GM23248 (cell line): ENCODE data around the gene CCDC88C. TPM values are rescaled to one million over a fixed set of nuclear protein-coding genes. Genes with fewer than 3 reads are reported as not detected.
"Not testable (repeated sequence)": the region's sequence is repeated elsewhere in the genome, so short reads cannot be mapped to it uniquely, and the experiment has no call there.

Experiments
- DNase-seq: peaks from one replicate; pipeline ENCODE4 v3.0.0-alpha.2; 2015
- H2AFZ ChIP-seq: fragments of 200-600 bp; sonication (generic); 2 replicates; pipeline ENCODE4 v1.6.1; 2016; ENCODE audit warnings: antibody characterized with exemption
- H3F3A ChIP-seq: fragments of 200-600 bp; sonication (generic); 2 replicates; pipeline ENCODE4 v1.6.1; 2016; ENCODE audit warnings: mild to moderate bottlenecking, antibody characterized with exemption, mixed run types; ENCODE audit not compliant: insufficient read depth
- H3K27ac ChIP-seq: fragments of 200-600 bp; sonication (generic); 2 replicates; pipeline ENCODE4 v1.5.1; 2016; ENCODE audit warnings: mild to moderate bottlenecking
- H3K27me3 ChIP-seq: fragments of 200-600 bp; sonication (generic); replicated peaks from 2 replicates; pipeline ENCODE4 v1.6.1; 2016; ENCODE audit warnings: mild to moderate bottlenecking; ENCODE audit not compliant: insufficient read depth
- H3K36me3 ChIP-seq: fragments of 200-600 bp; sonication (generic); 2 replicates; pipeline ENCODE4 v1.6.1; 2016; ENCODE audit warnings: low read depth, mild to moderate bottlenecking
- H3K4me1 ChIP-seq: fragments of 200-600 bp; sonication (generic); 2 replicates; pipeline ENCODE4 v1.6.1; 2016; ENCODE audit warnings: mild to moderate bottlenecking; ENCODE audit not compliant: insufficient read depth
- H3K4me2 ChIP-seq: fragments of 200-600 bp; sonication (generic); one replicate; pipeline ENCODE4 v1.6.1; 2016; ENCODE audit warnings: mild to moderate bottlenecking; ENCODE audit not compliant: unreplicated experiment
- H3K4me3 ChIP-seq: fragments of 200-600 bp; sonication (generic); 2 replicates; pipeline ENCODE4 v1.5.1; 2016; ENCODE audit warnings: mild to moderate bottlenecking
- H3K79me2 ChIP-seq: fragments of 200-600 bp; sonication (generic); 2 replicates; pipeline ENCODE4 v1.6.1; 2016; ENCODE audit warnings: mild to moderate bottlenecking; ENCODE audit not compliant: insufficient read depth
- H3K9ac ChIP-seq: fragments of 200-600 bp; sonication (generic); 2 replicates; pipeline ENCODE4 v1.6.1; 2016; ENCODE audit warnings: mild to moderate bottlenecking
- H3K9me2 ChIP-seq: fragments of 200-600 bp; sonication (generic); 2 replicates; pipeline ENCODE4 v1.6.1; 2016; ENCODE audit warnings: mixed run types, mild to moderate bottlenecking, moderate library complexity; ENCODE audit not compliant: insufficient read depth
- H3K9me3 ChIP-seq: fragments of 200-600 bp; sonication (generic); one replicate; pipeline ENCODE4 v1.6.1; 2017; ENCODE audit warnings: low read depth
- H4K20me1 ChIP-seq: fragments of 200-600 bp; sonication (generic); 2 replicates; pipeline ENCODE4 v1.6.0; 2016; ENCODE audit not compliant: insufficient read depth
- EZH2 ChIP-seq: fragments of 200-600 bp; sonication (generic); IDR thresholded peaks from 2 replicates; pipeline ENCODE4 v1.6.1; 2018; ENCODE audit warnings: antibody characterized with exemption, mild to moderate bottlenecking; ENCODE audit not compliant: insufficient read depth, poor library complexity, severe bottlenecking
- EZH2phosphoT487 ChIP-seq: fragments of 200-600 bp; sonication (generic); IDR thresholded peaks from 2 replicates; pipeline ENCODE4 v1.6.1; 2018; ENCODE audit warnings: antibody characterized with exemption, moderate library complexity, mild to moderate bottlenecking, low read depth; ENCODE audit not compliant: insufficient read depth
- WGBS, 2 experiments: methylation state at CpG; one replicate each; pipeline ENCODE4 v1.1.6; 2015 to 2017; ENCODE audit warnings: low lambda C conversion rate in 2 of 2, low coverage in 1 of 2; ENCODE audit errors: missing lambda C conversion rate in 2 of 2; 5-methylcytosine and 5-hydroxymethylcytosine counted together
- in situ Hi-C: fragments of 300-500 bp; cut with MboI; formaldehyde crosslinking; loops from 2 replicates; pipeline ENCODE4 v1.15.0; 2020
- polyA plus RNA-seq: library from polyadenylated mRNA; unstranded; fragments of >200 nt; fragmentation: Nextera tagmentation; extraction: Ambion mirVana; gene quantifications from 2 replicates; pipeline ENCODE4 v1.2.1, GENCODE V29; 2016
- total RNA-seq: library from RNA; depleted of rRNA; stranded (reverse); fragments of >200 nt; shearing (Covaris generic); gene quantifications from 2 replicates; pipeline ENCODE4 v1.2.3, GENCODE V29; 2014

CCDC88C gene
- total and polyA plus RNA-seq, 2 experiments from 2014 or later = not detected

GRCh38 chr14:91228112-91229004 lies 189.3 kb downstream of the CCDC88C start:
- Histone ChIP-seq H4K20me1 (no peaks in the 10 kb centered on the region), H3K4me3 (no peak overlapping the region), H3F3A (peaks cover 55% of the 10 kb centered on the region), H3K79me2 (no peaks in the 10 kb centered on the region), H3K9ac (no peak overlapping the region), H2AFZ (no peak overlapping the region), H3K36me3 (no peaks in the 10 kb centered on the region), H3K9me3 (no peaks in the 10 kb centered on the region), H3K27ac (peak overlapping the region; percentile 33; the same call in 1 of the 2 replicates), H3K27me3 (no peaks in the 10 kb centered on the region), H3K4me1 (peaks cover 45% of the 10 kb centered on the region), H3K9me2 (no peaks in the 10 kb centered on the region), H3K4me2 (peak overlapping the region; percentile 20)
- DNase-seq = peak; percentile 78
- in situ Hi-C loops = no loop called here
- TF ChIP-seq EZH2 (no peak), EZH2phosphoT487 (no peak)
- WGBS, 2 experiments = 68 to 70% methylated on average over 14 of the region's 14 CpGs

GRCh38 chr14:91227183-91227628 lies 190.4 kb downstream of the CCDC88C start:
- H3K79me2 ChIP-seq = no peaks in the 10 kb centered on the region
- no peaks in the 10 kb centered on the region for H4K20me1 ChIP-seq
- H3K36me3 ChIP-seq = no peaks in the 10 kb centered on the region
- no peak overlapping the region for H2AFZ ChIP-seq
- in situ Hi-C loops = no loop called here
- 73 to 77% methylated on average over 7 of the region's 7 CpGs for WGBS, 2 experiments
- no peak overlapping the region for H3K27ac ChIP-seq
- H3K4me3 ChIP-seq = no peak overlapping the region
- TF ChIP-seq EZH2 (no peak), EZH2phosphoT487 (no peak)
- peaks cover 51% of the 10 kb centered on the region for H3F3A ChIP-seq
- H3K9me3 ChIP-seq = no peaks in the 10 kb centered on the region
- no peak overlapping the region for H3K9ac ChIP-seq
- DNase-seq = no peak
- peaks cover 45% of the 10 kb centered on the region for H3K4me1 ChIP-seq
- no peaks in the 10 kb centered on the region for H3K27me3 ChIP-seq
- no peaks in the 10 kb centered on the region for H3K9me2 ChIP-seq
- no peak overlapping the region for H3K4me2 ChIP-seq

DNA sequence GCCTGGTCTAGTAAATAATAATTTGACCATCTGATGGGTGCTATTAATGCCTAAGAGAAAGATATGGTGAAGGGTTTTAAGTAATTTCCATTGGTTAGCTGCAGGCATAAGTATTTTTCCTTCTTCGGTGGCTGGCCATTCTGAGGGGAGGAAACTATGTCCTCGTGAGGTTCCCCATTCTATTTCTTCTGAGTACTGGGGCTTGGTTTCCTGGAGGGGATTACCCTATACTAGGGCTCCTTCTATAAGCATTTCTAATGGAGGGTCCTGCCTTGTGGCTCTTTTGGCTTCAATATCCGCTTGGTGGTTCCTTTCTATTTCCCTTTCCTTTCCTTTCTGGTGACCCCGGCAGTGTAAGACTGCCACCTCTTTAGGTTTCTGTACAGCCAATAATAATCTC lies 191.3 kb downstream of the CCDC88C start:
- H3K4me2 ChIP-seq, H3K79me2 ChIP-seq, H3K36me3 ChIP-seq, H2AFZ ChIP-seq, H3K27ac ChIP-seq, DNase-seq, H3K4me3 ChIP-seq, in situ Hi-C loops, H3K27me3 ChIP-seq, H3K9ac ChIP-seq, H3K9me3 ChIP-seq, H3K9me2 ChIP-seq, H4K20me1 ChIP-seq: not testable (repeated sequence)
- Histone ChIP-seq H3F3A (peaks cover 43% of the 10 kb centered on the region), H3K4me1 (peaks cover 38% of the 10 kb centered on the region)
- WGBS, 2 experiments = 93 to 94% methylated on average over 4 of the region's 4 CpGs

DNA sequence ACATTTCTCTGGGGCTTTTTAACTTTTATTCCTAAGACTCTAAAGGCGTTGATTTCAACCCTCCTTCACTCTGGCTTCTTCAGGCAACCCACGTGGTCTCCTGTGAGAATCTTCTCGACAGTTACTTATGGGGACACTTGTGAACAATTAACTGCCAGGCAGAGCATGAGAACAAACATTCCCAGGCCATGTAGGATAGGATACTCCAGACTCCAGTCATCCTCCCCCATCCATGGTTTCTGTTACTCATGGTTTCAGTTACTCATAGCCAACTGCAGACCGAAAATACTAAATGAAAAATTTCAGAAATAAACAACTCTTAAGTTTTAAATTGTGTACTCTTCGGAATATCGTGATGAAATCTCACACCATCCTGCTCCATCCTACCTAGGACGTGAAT lies 192.6 kb downstream of the CCDC88C start:
- no peak for TF ChIP-seq EZH2phosphoT487
- TF ChIP-seq EZH2 = no peak
- H4K20me1 ChIP-seq = no peaks in the 10 kb centered on the region
- H3K27me3 ChIP-seq = no peaks in the 10 kb centered on the region
- H3F3A ChIP-seq = peaks cover 30% of the 10 kb centered on the region
- 82 to 84% methylated on average over 7 of the region's 7 CpGs for WGBS, 2 experiments
- no peak overlapping the region for H3K4me2 ChIP-seq
- no peak overlapping the region for H2AFZ ChIP-seq
- no peaks in the 10 kb centered on the region for H3K36me3 ChIP-seq
- H3K4me3 ChIP-seq = no peak overlapping the region
- no peaks in the 10 kb centered on the region for H3K79me2 ChIP-seq
- no peak overlapping the region for H3K9ac ChIP-seq
- in situ Hi-C loops = no loop called here
- H3K4me1 ChIP-seq = peaks cover 26% of the 10 kb centered on the region
- peak; percentile 59 for DNase-seq
- H3K9me2 ChIP-seq = no peaks in the 10 kb centered on the region
- H3K9me3 ChIP-seq = no peaks in the 10 kb centered on the region
- H3K27ac ChIP-seq = no peak overlapping the region
